Measurements from ENCODE around the gene APOLD1. TPM values are rescaled to one million over a fixed set of nuclear protein-coding genes. Genes with fewer than 3 reads are reported as not detected.

Gene APOLD1
- total RNA-seq, 3 donors from 2014 or later: 26.7 to 236 (median 41.4) TPM

GRCh38 chr12:12774791-12775190 lies 10.7 kb upstream of the APOLD1 start:
- DNase-seq (ENCODE audit: low spot score in 2 of 2): no peak
- no peaks in the 10 kb centered on the region for H3K4me1 ChIP-seq
- H3K36me3 ChIP-seq: no peaks in the 10 kb centered on the region
- peaks cover 0 to 5% of the 10 kb centered on the region in 2 donors for H3K9me3 ChIP-seq
- H3K27me3 ChIP-seq: no peaks in the 10 kb centered on the region
- intact Hi-C loops (cut with DNase I; ENCODE audit: low total_unique reads): no loop called here
- H3K27ac ChIP-seq: no peak overlapping the region
- no peak overlapping the region for H3K4me3 ChIP-seq
- TF ChIP-seq CTCF (IDR thresholded peaks at IDR 0.05) (no peak), POLR2A (IDR thresholded peaks at IDR 0.05) (no peak), POLR2AphosphoS5 (IDR thresholded peaks at IDR 0.05) (no peak)

- H3K27me3 ChIP-seq: no peaks in the 10 kb centered on the region
- intact Hi-C loops (cut with DNase I; ENCODE audit: low total_unique reads): no loop called here
- no peak overlapping the region for H3K4me3 ChIP-seq
- DNase-seq (ENCODE audit: low spot score in 2 of 2): no peak
- no peaks in the 10 kb centered on the region for H3K4me1 ChIP-seq
- H3K9me3 ChIP-seq: no peaks in the 10 kb centered on the region
- no peaks in the 10 kb centered on the region for H3K36me3 ChIP-seq
- no peak for TF ChIP-seq POLR2AphosphoS5 (IDR thresholded peaks at IDR 0.05)
- no peak overlapping the region for H3K27ac ChIP-seq
These were observed 9.2 kb upstream of the APOLD1 start for GRCh38 chr12:12776261-12776660.

- Histone ChIP-seq H3K27me3 (no peaks in the 10 kb centered on the region), H3K4me1 (no peaks in the 10 kb centered on the region), H3K9me3 (no peaks in the 10 kb centered on the region), H3K27ac (no peak overlapping the region), H3K36me3 (no peaks in the 10 kb centered on the region), H3K4me3 (no peak overlapping the region)
- TF ChIP-seq CTCF (IDR thresholded peaks at IDR 0.05) (no peak), POLR2AphosphoS5 (IDR thresholded peaks at IDR 0.05) (no peak), POLR2A (IDR thresholded peaks at IDR 0.05) (no peak)
- intact Hi-C loops (cut with DNase I; ENCODE audit: low total_unique reads): no loop called here
- DNase-seq (ENCODE audit: low spot score in 2 of 2): no peak
These were observed 8.4 kb upstream of the APOLD1 start for GRCh38 chr12:12777092-12777491.

- Histone ChIP-seq H3K4me3 (no peak overlapping the region), H3K9me3 (no peaks in the 10 kb centered on the region), H3K27ac (no peak overlapping the region), H3K36me3 (no peaks in the 10 kb centered on the region), H3K27me3 (no peaks in the 10 kb centered on the region), H3K4me1 (no peaks in the 10 kb centered on the region)
- TF ChIP-seq CTCF (IDR thresholded peaks at IDR 0.05) (no peak), POLR2A (IDR thresholded peaks at IDR 0.05) (no peak), POLR2AphosphoS5 (IDR thresholded peaks at IDR 0.05) (no peak)
- intact Hi-C loops (cut with DNase I; ENCODE audit: low total_unique reads): no loop called here
- DNase-seq (ENCODE audit: low spot score in 2 of 2): no peak
These were observed 6.5 kb upstream of the APOLD1 start for GRCh38 chr12:12779007-12779406.

GRCh38 chr12:12779529-12779928 lies 5.9 kb upstream of the APOLD1 start:
- no peak overlapping the region for H3K27ac ChIP-seq
- no peaks in the 10 kb centered on the region for H3K4me1 ChIP-seq
- H3K9me3 ChIP-seq: no peaks in the 10 kb centered on the region
- DNase-seq (ENCODE audit: low spot score in 2 of 2): no peak
- H3K36me3 ChIP-seq: no peaks in the 10 kb centered on the region
- no peak overlapping the region for H3K4me3 ChIP-seq
- TF ChIP-seq CTCF (IDR thresholded peaks at IDR 0.05) (no peak), POLR2A (IDR thresholded peaks at IDR 0.05) (no peak), POLR2AphosphoS5 (IDR thresholded peaks at IDR 0.05) (no peak)
- intact Hi-C loops (cut with DNase I; ENCODE audit: low total_unique reads): no loop called here
- H3K27me3 ChIP-seq: no peaks in the 10 kb centered on the region

GRCh38 chr12:12784116-12784515 lies 1.3 kb upstream of the APOLD1 start:
- no peaks in the 10 kb centered on the region for H3K27me3 ChIP-seq
- H3K4me3 ChIP-seq: no peak overlapping the region
- intact Hi-C loops (cut with DNase I; ENCODE audit: low total_unique reads): no loop called here
- H3K27ac ChIP-seq: peak overlapping the region; percentile 90 to 91
- H3K4me1 ChIP-seq: no peaks in the 10 kb centered on the region
- no peak for DNase-seq (ENCODE audit: low spot score in 2 of 2)
- no peaks in the 10 kb centered on the region for H3K9me3 ChIP-seq
- no peaks in the 10 kb centered on the region for H3K36me3 ChIP-seq
- TF ChIP-seq CTCF (IDR thresholded peaks at IDR 0.05): no peak
- no peak for TF ChIP-seq POLR2A (IDR thresholded peaks at IDR 0.05)
- TF ChIP-seq POLR2AphosphoS5 (IDR thresholded peaks at IDR 0.05): no peak
